ENCODE results near the gene TBPL1.
"Not testable (repeated sequence)": the region's sequence is repeated elsewhere in the genome, so short reads cannot be mapped to it uniquely, and the experiment has no call there.

TBPL1 gene

GRCh38 chr6:133956416-133957049, 3.5 kb downstream of the TBPL1 start:
- H3K27me3 ChIP-seq (ENCODE audit: control insufficient read depth, insufficient read depth, low read length) = no peaks in the 10 kb centered on the region
- peaks cover 4% of the 10 kb centered on the region for H3K4me1 ChIP-seq (ENCODE audit: control insufficient read depth, insufficient read depth, low read length)
- H3K9me3 ChIP-seq (ENCODE audit: control insufficient read depth, low read length) = no peaks in the 10 kb centered on the region
- H3K36me3 ChIP-seq (ENCODE audit: control insufficient read depth, insufficient read depth, low read length) = no peaks in the 10 kb centered on the region
- H3K9ac ChIP-seq (ENCODE audit: low read length) = no peak overlapping the region
- H3K4me3 ChIP-seq (ENCODE audit: low read length) = no peak overlapping the region

GRCh38 chr6:133957227-133957626, 4.2 kb downstream of the TBPL1 start:
- Histone ChIP-seq H3K9me3 (ENCODE audit: control insufficient read depth, low read length) (no peaks in the 10 kb centered on the region), H3K4me1 (ENCODE audit: control insufficient read depth, insufficient read depth, low read length) (peaks cover 4% of the 10 kb centered on the region), H3K4me3 (ENCODE audit: low read length) (no peak overlapping the region)

GRCh38 chr6:133957780-133958242, 4.8 kb downstream of the TBPL1 start:
- Histone ChIP-seq H3K36me3 (ENCODE audit: control insufficient read depth, insufficient read depth, low read length) (no peaks in the 10 kb centered on the region), H3K9ac (ENCODE audit: low read length) (no peak overlapping the region), H3K27me3 (ENCODE audit: control insufficient read depth, insufficient read depth, low read length) (no peaks in the 10 kb centered on the region), H3K9me3 (ENCODE audit: control insufficient read depth, low read length) (no peaks in the 10 kb centered on the region), H3K4me1 (ENCODE audit: control insufficient read depth, insufficient read depth, low read length) (peaks cover 4% of the 10 kb centered on the region), H3K4me3 (ENCODE audit: low read length) (no peak overlapping the region)

More at GRCh38 chr6:133957227-133957626, 4.2 kb downstream of the TBPL1 start:
- no peaks in the 10 kb centered on the region for H3K27me3 ChIP-seq (ENCODE audit: control insufficient read depth, insufficient read depth, low read length)
- no peaks in the 10 kb centered on the region for H3K36me3 ChIP-seq (ENCODE audit: control insufficient read depth, insufficient read depth, low read length)
- no peak overlapping the region for H3K9ac ChIP-seq (ENCODE audit: low read length)

GRCh38 chr6:133958791-133959190, 5.8 kb downstream of the TBPL1 start:
- Histone ChIP-seq H3K4me1 (ENCODE audit: control insufficient read depth, insufficient read depth, low read length) (peaks cover 4% of the 10 kb centered on the region), H3K9ac (ENCODE audit: low read length) (no peak overlapping the region), H3K27me3 (ENCODE audit: control insufficient read depth, insufficient read depth, low read length) (no peaks in the 10 kb centered on the region), H3K36me3 (ENCODE audit: control insufficient read depth, insufficient read depth, low read length) (no peaks in the 10 kb centered on the region), H3K4me3 (ENCODE audit: low read length) (no peak overlapping the region), H3K9me3 (ENCODE audit: control insufficient read depth, low read length) (no peaks in the 10 kb centered on the region)

- peaks cover 8% of the 10 kb centered on the region for H3K4me1 ChIP-seq (ENCODE audit: control insufficient read depth, insufficient read depth, low read length)
- H3K4me3 ChIP-seq (ENCODE audit: low read length) = no peak overlapping the region
- H3K9me3 ChIP-seq (ENCODE audit: control insufficient read depth, low read length) = no peaks in the 10 kb centered on the region
- H3K27me3 ChIP-seq (ENCODE audit: control insufficient read depth, insufficient read depth, low read length) = no peaks in the 10 kb centered on the region
- no peaks in the 10 kb centered on the region for H3K36me3 ChIP-seq (ENCODE audit: control insufficient read depth, insufficient read depth, low read length)
- H3K9ac ChIP-seq (ENCODE audit: low read length) = no peak overlapping the region
These were observed 6.8 kb downstream of the TBPL1 start for GRCh38 chr6:133959667-133960368.

- Histone ChIP-seq H3K27me3 (ENCODE audit: control insufficient read depth, insufficient read depth, low read length) (no peaks in the 10 kb centered on the region), H3K9me3 (ENCODE audit: control insufficient read depth, low read length) (no peaks in the 10 kb centered on the region), H3K4me1 (ENCODE audit: control insufficient read depth, insufficient read depth, low read length) (peaks cover 5% of the 10 kb centered on the region), H3K9ac (ENCODE audit: low read length) (no peak overlapping the region), H3K36me3 (ENCODE audit: control insufficient read depth, insufficient read depth, low read length) (no peaks in the 10 kb centered on the region), H3K4me3 (ENCODE audit: low read length) (no peak overlapping the region)
These were observed 8.8 kb downstream of the TBPL1 start for GRCh38 chr6:133961831-133962230.

- Histone ChIP-seq H3K9me3 (ENCODE audit: control insufficient read depth, low read length) (no peaks in the 10 kb centered on the region), H3K4me1 (ENCODE audit: control insufficient read depth, insufficient read depth, low read length) (peaks cover 5% of the 10 kb centered on the region), H3K9ac (ENCODE audit: low read length) (no peak overlapping the region)
These were observed 11.0 kb downstream of the TBPL1 start for GRCh38 chr6:133964052-133964451.

GRCh38 chr6:133964702-133965101, 11.7 kb downstream of the TBPL1 start:
- no peaks in the 10 kb centered on the region for H3K9me3 ChIP-seq (ENCODE audit: control insufficient read depth, low read length)
- H3K4me1 ChIP-seq (ENCODE audit: control insufficient read depth, insufficient read depth, low read length) = peaks cover 5% of the 10 kb centered on the region
- H3K9ac ChIP-seq (ENCODE audit: low read length) = no peak overlapping the region
- H3K36me3 ChIP-seq (ENCODE audit: control insufficient read depth, insufficient read depth, low read length) = no peaks in the 10 kb centered on the region
- H3K27me3 ChIP-seq (ENCODE audit: control insufficient read depth, insufficient read depth, low read length) = no peaks in the 10 kb centered on the region
- no peak overlapping the region for H3K4me3 ChIP-seq (ENCODE audit: low read length)

More at GRCh38 chr6:133964052-133964451, 11.0 kb downstream of the TBPL1 start:
- Histone ChIP-seq H3K27me3 (ENCODE audit: control insufficient read depth, insufficient read depth, low read length) (no peaks in the 10 kb centered on the region), H3K4me3 (ENCODE audit: low read length) (no peak overlapping the region), H3K36me3 (ENCODE audit: control insufficient read depth, insufficient read depth, low read length) (no peaks in the 10 kb centered on the region)

- H3K9ac ChIP-seq (ENCODE audit: low read length) = no peak overlapping the region
- peaks cover 5% of the 10 kb centered on the region for H3K4me1 ChIP-seq (ENCODE audit: control insufficient read depth, insufficient read depth, low read length)
- no peaks in the 10 kb centered on the region for H3K9me3 ChIP-seq (ENCODE audit: control insufficient read depth, low read length)
- H3K4me3 ChIP-seq (ENCODE audit: low read length) = no peak overlapping the region
- no peaks in the 10 kb centered on the region for H3K27me3 ChIP-seq (ENCODE audit: control insufficient read depth, insufficient read depth, low read length)
- no peaks in the 10 kb centered on the region for H3K36me3 ChIP-seq (ENCODE audit: control insufficient read depth, insufficient read depth, low read length)
These were observed 12.9 kb downstream of the TBPL1 start for GRCh38 chr6:133965817-133966360.

- Histone ChIP-seq H3K4me3 (ENCODE audit: low read length) (no peak overlapping the region), H3K9me3 (ENCODE audit: control insufficient read depth, low read length) (no peaks in the 10 kb centered on the region), H3K27me3 (ENCODE audit: control insufficient read depth, insufficient read depth, low read length) (no peaks in the 10 kb centered on the region), H3K4me1 (ENCODE audit: control insufficient read depth, insufficient read depth, low read length) (peaks cover 5% of the 10 kb centered on the region), H3K9ac (ENCODE audit: low read length) (no peak overlapping the region), H3K36me3 (ENCODE audit: control insufficient read depth, insufficient read depth, low read length) (no peaks in the 10 kb centered on the region)
These were observed 13.8 kb downstream of the TBPL1 start for GRCh38 chr6:133966654-133967329.

- no peaks in the 10 kb centered on the region for H3K36me3 ChIP-seq (ENCODE audit: control insufficient read depth, insufficient read depth, low read length)
- peaks cover 5% of the 10 kb centered on the region for H3K4me1 ChIP-seq (ENCODE audit: control insufficient read depth, insufficient read depth, low read length)
- no peak overlapping the region for H3K4me3 ChIP-seq (ENCODE audit: low read length)
- no peaks in the 10 kb centered on the region for H3K27me3 ChIP-seq (ENCODE audit: control insufficient read depth, insufficient read depth, low read length)
- H3K9me3 ChIP-seq (ENCODE audit: control insufficient read depth, low read length) = no peaks in the 10 kb centered on the region
- H3K9ac ChIP-seq (ENCODE audit: low read length) = no peak overlapping the region
These were observed 14.3 kb downstream of the TBPL1 start for GRCh38 chr6:133967347-133967746.

GRCh38 chr6:133967835-133968234, 14.8 kb downstream of the TBPL1 start:
- not testable (repeated sequence) for H3K36me3 ChIP-seq (ENCODE audit: control insufficient read depth, insufficient read depth, low read length); H3K9ac ChIP-seq (ENCODE audit: low read length); H3K4me1 ChIP-seq (ENCODE audit: control insufficient read depth, insufficient read depth, low read length); H3K9me3 ChIP-seq (ENCODE audit: control insufficient read depth, low read length); H3K27me3 ChIP-seq (ENCODE audit: control insufficient read depth, insufficient read depth, low read length); H3K4me3 ChIP-seq (ENCODE audit: low read length)
